ENCODE measurements around the gene BRAF. TPM values are rescaled to one million over a fixed set of nuclear protein-coding genes. Genes with fewer than 3 reads are reported as not detected.
A peak's percentile ranks its signal among the peaks of the same experiment; 100 is the strongest.
"Not testable (repeated sequence)": the region's sequence is repeated elsewhere in the genome, so short reads cannot be mapped to it uniquely, and the experiment has no call there.

The BRAF gene
- total and polyA plus RNA-seq, 2 experiments from 2014 or later: 14.0 to 42.0 TPM

DNA sequence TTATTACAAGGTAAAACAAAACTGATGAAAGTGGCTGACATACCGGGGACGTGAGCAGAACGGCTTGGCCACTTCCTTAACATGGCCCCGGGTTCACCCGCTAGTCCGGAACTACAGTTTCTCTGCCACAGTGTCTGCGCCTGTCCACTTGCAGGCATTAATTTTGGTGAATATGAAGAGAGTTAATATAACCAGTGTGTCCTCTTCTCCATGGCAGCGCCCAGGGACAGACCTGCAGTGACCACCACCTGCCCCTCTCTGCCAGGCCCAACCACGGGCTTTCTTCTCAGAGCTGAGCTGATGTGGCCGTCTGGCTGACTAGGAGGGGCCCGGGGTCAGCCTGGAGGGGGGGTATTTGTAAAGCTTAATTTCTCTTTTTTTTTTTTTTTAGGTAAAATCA lies 229.3 kb downstream of the BRAF start:
- Histone ChIP-seq H3K9me3 (ENCODE audit: low read depth) (no peaks in the 10 kb centered on the region), H3K4me1 (ENCODE audit: insufficient read depth) (peaks cover 16% of the 10 kb centered on the region), H3K79me2 (peaks cover 31% of the 10 kb centered on the region), H3K27me3 (no peaks in the 10 kb centered on the region), H3K36me3 (replicated peaks; ENCODE audit: insufficient read depth, low read depth) (no peaks in the 10 kb centered on the region), H3K9me2 (replicated peaks; ENCODE audit: insufficient read depth) (no peaks in the 10 kb centered on the region), H3K4me2 (no peak overlapping the region), H3K4me3 (no peak overlapping the region), H4K20me1 (ENCODE audit: insufficient read depth, poor library complexity, severe bottlenecking) (peaks cover 9% of the 10 kb centered on the region), H2AFZ (no peak overlapping the region), H3K27ac (peak overlapping the region; percentile 99)
- 93% methylated on average over 11 of the region's 11 CpGs for WGBS (ENCODE audit: low lambda C conversion rate, missing lambda C conversion rate)
- TF ChIP-seq EZH2 (IDR thresholded peaks at IDR 0.05; ENCODE audit: borderline replicate concordance) (no peak), EZH2phosphoT487 (IDR thresholded peaks at IDR 0.05; ENCODE audit: low read depth, severe bottlenecking, unreplicated experiment) (no peak)
- TF ChIP-seq, protein P1, sequence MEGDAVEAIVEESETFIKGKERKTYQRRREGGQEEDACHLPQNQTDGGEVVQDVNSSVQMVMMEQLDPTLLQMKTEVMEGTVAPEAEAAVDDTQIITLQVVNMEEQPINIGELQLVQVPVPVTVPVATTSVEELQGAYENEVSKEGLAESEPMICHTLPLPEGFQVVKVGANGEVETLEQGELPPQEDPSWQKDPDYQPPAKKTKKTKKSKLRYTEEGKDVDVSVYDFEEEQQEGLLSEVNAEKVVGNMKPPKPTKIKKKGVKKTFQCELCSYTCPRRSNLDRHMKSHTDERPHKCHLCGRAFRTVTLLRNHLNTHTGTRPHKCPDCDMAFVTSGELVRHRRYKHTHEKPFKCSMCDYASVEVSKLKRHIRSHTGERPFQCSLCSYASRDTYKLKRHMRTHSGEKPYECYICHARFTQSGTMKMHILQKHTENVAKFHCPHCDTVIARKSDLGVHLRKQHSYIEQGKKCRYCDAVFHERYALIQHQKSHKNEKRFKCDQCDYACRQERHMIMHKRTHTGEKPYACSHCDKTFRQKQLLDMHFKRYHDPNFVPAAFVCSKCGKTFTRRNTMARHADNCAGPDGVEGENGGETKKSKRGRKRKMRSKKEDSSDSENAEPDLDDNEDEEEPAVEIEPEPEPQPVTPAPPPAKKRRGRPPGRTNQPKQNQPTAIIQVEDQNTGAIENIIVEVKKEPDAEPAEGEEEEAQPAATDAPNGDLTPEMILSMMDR (IDR thresholded peaks at IDR 0.05; ENCODE audit: poor library complexity): no peak
- no peak for DNase-seq (ENCODE audit: low spot score)

DNA sequence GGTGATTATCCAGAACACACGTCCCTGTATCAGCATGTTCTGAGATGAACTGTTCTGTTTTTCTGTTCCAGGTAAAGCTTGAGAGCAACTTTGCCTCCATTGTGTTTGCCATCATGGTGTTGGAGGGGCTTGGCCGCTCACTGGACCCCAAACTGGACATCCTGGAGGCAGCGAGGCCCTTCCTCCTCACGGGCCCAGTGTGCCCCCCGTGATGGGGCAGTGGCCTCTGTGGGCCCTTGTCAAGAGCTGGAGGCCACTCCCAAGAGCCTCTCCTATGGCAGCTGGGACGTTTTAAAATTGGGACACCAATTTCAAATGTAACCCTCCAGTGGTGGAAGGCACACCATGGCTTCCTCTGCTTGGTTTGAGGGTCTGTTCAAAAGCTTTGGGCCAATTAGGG lies 230.1 kb downstream of the BRAF start:
- H3K79me2 ChIP-seq: peaks cover 23% of the 10 kb centered on the region
- TF ChIP-seq, protein P1 (IDR thresholded peaks at IDR 0.05; ENCODE audit: poor library complexity): no peak
- TF ChIP-seq EZH2 (IDR thresholded peaks at IDR 0.05; ENCODE audit: borderline replicate concordance): no peak
- no peak for TF ChIP-seq EZH2phosphoT487 (IDR thresholded peaks at IDR 0.05; ENCODE audit: low read depth, severe bottlenecking, unreplicated experiment)
- no peaks in the 10 kb centered on the region for H3K36me3 ChIP-seq (replicated peaks; ENCODE audit: insufficient read depth, low read depth)
- peaks cover 16% of the 10 kb centered on the region for H3K4me1 ChIP-seq (ENCODE audit: insufficient read depth)
- H3K9me2 ChIP-seq (replicated peaks; ENCODE audit: insufficient read depth): no peaks in the 10 kb centered on the region
- H3K27me3 ChIP-seq: no peaks in the 10 kb centered on the region
- WGBS (ENCODE audit: low lambda C conversion rate, missing lambda C conversion rate): 92% methylated on average over 6 of the region's 6 CpGs
- H3K27ac ChIP-seq: no peak overlapping the region
- no peaks in the 10 kb centered on the region for H3K9me3 ChIP-seq (ENCODE audit: low read depth)
- no peak overlapping the region for H3K4me2 ChIP-seq
- H2AFZ ChIP-seq: no peak overlapping the region
- H4K20me1 ChIP-seq (ENCODE audit: insufficient read depth, poor library complexity, severe bottlenecking): peaks cover 9% of the 10 kb centered on the region
- no peak overlapping the region for H3K4me3 ChIP-seq
- DNase-seq (ENCODE audit: low spot score): no peak

DNA sequence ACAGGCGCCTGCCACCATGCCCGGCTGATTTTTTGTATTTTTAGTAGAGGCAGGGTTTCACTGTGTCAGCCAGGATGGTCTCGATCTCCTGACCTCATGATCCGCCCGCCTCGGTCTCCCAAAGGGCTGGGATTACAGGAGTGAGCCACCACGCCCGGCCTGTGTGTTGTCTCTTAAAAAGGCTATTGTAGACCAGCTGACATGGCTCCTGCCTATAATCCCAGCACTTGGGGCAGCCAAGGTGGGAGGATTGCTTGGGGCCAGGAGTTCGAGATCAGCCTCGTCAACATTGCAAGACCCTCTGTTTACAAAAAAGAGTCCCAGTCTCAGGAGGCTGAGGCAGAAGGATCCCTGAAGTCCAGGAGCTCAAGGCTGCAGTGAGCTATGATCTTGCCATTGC lies 230.9 kb downstream of the BRAF start:
- not testable (repeated sequence) for H4K20me1 ChIP-seq (ENCODE audit: insufficient read depth, poor library complexity, severe bottlenecking); H3K4me3 ChIP-seq; H3K27ac ChIP-seq; H2AFZ ChIP-seq; DNase-seq (ENCODE audit: low spot score); H3K9me2 ChIP-seq (replicated peaks; ENCODE audit: insufficient read depth); H3K9me3 ChIP-seq (ENCODE audit: low read depth); H3K4me2 ChIP-seq; H3K36me3 ChIP-seq (replicated peaks; ENCODE audit: insufficient read depth, low read depth); H3K27me3 ChIP-seq
- peaks cover 16% of the 10 kb centered on the region for H3K79me2 ChIP-seq
- peaks cover 16% of the 10 kb centered on the region for H3K4me1 ChIP-seq (ENCODE audit: insufficient read depth)
- 99% methylated on average over 10 of the region's 10 CpGs for WGBS (ENCODE audit: low lambda C conversion rate, missing lambda C conversion rate)

DNA sequence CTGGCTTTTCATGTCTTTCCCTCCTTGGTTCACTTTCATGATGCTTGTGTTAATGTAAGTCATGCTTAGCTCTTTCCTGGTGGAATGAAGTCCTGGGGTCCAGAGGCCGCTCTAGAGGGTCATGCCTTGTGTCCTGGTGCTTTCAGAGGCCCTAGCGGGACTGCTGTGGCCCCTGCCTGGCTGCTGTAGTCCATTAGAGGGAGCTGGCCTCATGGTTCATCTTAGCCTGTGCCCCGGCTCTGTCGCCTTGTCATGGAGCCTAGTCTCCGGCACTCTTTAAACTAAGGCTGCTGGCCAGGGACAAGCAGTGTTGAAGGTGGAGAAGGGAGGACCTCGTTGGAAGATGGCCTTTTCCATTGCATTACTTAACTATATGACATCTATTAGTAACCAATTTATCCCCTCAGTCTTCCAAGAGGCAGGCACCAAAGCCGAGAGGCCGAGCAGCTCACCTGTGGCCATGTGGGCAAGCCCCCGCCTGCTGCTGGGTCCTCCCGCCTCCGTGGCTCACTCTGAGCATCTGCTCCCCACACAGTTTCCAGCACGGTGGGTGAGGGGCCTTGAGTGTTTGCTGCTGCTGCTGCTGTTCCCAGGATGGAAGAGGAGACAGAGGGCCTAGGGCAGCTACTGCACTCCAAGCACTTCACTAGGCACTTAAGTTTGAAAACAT lies 233.2 kb downstream of the BRAF start:
- WGBS (ENCODE audit: low lambda C conversion rate, missing lambda C conversion rate): 92% methylated on average over 12 of the region's 12 CpGs
- no peak overlapping the region for H3K4me2 ChIP-seq
- no peaks in the 10 kb centered on the region for H4K20me1 ChIP-seq (ENCODE audit: insufficient read depth, poor library complexity, severe bottlenecking)
- H3K4me1 ChIP-seq (ENCODE audit: insufficient read depth): peaks cover 6% of the 10 kb centered on the region
- TF ChIP-seq EZH2phosphoT487 (IDR thresholded peaks at IDR 0.05; ENCODE audit: low read depth, severe bottlenecking, unreplicated experiment) (no peak), EZH2 (IDR thresholded peaks at IDR 0.05; ENCODE audit: borderline replicate concordance) (no peak)
- TF ChIP-seq, protein P1 (IDR thresholded peaks at IDR 0.05; ENCODE audit: poor library complexity): no peak
- no peaks in the 10 kb centered on the region for H3K27me3 ChIP-seq
- no peak for DNase-seq (ENCODE audit: low spot score)
- H3K79me2 ChIP-seq: no peaks in the 10 kb centered on the region
- H3K9me2 ChIP-seq (replicated peaks; ENCODE audit: insufficient read depth): no peaks in the 10 kb centered on the region
- no peak overlapping the region for H3K4me3 ChIP-seq
- no peak overlapping the region for H3K27ac ChIP-seq
- no peak overlapping the region for H2AFZ ChIP-seq
- H3K36me3 ChIP-seq (replicated peaks; ENCODE audit: insufficient read depth, low read depth): no peaks in the 10 kb centered on the region
- no peaks in the 10 kb centered on the region for H3K9me3 ChIP-seq (ENCODE audit: low read depth)
